GM18498 (cell line): ENCODE measurements around the gene RYR2.
"Not testable (repeated sequence)": the region's sequence is repeated elsewhere in the genome, so short reads cannot be mapped to it uniquely, and the experiment has no call there.

Experiments
- ATAC-seq: cut with Tn5 transposase; IDR thresholded peaks from one replicate; pipeline ENCODE4 v1.9.1; 2021; ENCODE audit warnings: mild to moderate bottlenecking, moderate library complexity; ENCODE audit not compliant: unreplicated experiment

Gene RYR2

DNA sequence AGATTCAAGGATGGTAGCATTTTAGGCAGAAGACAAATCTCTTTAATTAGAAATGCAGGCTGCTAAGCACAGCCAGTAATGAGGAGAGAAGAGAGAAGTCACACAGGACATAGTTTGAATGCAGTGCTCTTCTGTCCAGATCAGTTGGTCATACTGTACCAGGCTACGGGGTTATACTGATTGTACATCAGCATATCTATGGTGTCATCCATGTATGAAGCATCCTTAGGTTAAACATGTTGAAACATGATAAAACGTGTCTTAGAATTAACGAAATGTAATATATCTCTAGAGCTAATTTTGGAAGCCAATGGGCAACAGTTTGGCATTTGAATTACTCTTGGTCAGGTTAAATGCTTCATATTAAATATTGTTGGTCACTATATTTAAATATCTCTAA lies 199.1 kb downstream of the RYR2 start:
- no peak for ATAC-seq

DNA sequence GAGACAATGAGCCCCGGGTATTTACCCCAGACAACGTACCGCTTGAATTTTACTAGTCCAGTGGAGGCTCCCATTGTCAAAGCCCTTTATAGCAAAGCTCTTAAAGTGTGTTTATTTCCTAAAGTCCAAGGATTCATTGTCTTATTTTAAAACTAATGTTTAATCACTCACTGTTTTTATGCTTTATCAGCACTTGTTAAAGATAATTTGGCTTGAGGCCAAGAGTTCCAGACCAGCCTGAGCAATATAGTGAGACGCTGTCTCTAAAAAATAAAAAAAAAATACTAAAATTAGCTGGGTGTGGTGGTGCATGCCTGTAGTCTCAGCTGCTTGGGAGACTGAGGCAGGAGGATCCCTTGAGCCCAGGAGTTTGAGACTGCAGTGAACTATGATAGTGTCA lies 202.8 kb downstream of the RYR2 start:
- ATAC-seq, result no peak

DNA sequence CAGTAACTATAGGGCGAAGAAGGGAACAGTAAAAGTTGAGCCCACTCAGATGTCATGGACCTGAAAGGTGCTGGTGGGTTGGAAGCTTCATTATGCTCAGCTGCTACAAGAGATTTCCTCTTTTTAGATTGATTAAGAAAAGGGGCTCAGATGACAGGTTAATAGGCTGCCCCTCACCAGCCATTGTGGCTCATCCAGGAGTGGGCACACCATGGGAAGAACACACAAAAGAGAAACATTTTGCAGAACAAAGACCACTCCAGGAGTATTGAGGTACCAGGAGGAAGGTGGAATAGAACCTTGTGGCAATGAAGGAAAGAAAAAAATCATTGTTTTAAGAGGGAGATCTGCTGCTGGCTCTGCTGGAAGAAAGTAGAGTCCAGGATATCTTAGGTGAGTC lies 205.5 kb downstream of the RYR2 start:
- no peak for ATAC-seq

DNA sequence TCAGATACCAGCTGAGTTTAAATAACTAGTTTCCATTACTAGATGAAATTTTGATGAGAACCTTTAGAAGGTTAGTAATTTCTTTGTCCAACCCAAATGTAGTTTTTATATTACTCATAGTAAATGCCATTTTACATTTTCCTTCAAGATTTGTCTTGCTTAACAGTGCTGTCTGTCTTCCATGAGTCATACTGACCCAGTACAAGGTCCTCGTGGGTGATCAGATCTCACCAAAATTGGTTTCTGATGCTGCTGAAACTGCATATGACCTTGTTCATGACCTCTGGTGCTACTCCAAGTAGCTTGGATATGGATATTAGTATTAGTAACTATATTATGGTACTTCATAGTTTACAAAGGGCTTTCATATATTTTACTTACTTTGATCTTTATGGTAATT lies 207.1 kb downstream of the RYR2 start:
- ATAC-seq, result no peak

DNA sequence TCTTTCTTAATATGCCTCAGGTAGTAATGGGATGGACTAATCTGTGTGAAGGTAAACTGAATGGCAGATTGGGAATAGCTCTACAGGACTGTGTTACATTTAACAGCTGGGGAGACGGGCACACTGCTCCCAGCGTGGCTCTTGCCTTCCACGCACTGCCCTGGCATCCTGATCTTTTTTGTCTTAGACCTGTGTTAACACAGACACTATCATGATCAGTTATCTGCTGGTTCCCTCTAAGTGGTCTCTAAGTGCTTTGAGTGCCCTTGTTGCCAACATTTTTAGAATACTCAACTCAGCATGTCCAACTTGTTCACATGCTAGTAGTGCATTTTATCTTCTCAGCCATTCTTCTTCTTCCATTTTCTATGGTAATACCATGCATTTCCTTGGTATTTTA lies 208.1 kb downstream of the RYR2 start:
- no peak for ATAC-seq

DNA sequence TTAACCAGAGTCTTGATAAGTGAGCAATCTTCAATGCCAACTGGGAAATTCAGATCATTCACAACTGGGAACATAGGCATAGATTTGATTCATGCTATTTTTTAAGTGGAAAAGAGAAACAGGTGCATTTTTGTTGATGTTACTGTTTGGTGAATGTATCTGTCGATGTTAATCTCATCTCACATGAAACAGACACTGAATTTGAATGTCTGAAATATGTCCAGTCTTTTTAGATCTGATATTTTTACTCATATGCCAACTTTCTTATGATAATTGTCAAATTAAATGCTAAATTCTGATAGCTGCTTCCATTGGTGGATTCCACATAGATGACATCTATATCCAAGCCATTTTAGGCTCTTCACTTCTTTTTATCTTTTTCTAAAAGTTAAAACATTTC lies 213.1 kb downstream of the RYR2 start:
- ATAC-seq, result no peak

DNA sequence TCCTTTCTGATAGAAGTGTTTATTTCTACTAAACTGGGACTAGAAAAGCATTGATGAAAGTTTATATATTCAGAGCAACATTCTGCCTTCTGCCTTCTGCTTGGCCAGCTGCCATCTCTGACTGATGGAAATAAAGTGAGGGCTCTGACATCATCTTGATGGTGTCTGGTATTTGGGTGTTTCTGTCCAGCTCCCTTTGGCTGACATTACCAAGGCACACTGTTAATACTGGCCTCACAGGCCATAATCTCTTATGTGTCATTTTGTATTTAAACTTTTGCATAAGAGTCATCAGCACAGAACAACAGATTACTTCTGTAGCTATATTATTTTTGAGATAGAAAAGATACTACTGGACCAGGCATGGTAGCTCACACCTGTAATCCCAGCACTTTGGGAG lies 216.9 kb downstream of the RYR2 start:
- no peak for ATAC-seq

DNA sequence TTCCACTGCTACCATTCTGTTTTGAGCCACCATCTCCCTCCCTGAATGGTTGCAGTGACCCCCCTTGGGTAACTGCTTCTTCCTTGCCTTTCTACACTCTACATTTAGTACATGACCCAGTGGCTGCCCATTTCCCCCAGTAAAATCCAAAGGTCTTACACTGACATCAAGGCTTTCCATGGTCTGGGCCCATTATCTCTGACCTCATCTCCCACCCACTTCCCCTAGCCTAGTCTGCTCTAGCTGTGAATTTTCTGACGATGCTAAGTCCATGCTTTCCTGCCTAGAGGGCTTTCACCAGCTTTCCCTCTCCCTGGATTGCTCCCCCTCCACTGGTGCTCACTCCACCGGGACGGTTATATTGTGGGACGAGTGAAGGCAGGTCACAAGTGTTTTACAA lies 219.2 kb downstream of the RYR2 start:
- no peak for ATAC-seq

DNA sequence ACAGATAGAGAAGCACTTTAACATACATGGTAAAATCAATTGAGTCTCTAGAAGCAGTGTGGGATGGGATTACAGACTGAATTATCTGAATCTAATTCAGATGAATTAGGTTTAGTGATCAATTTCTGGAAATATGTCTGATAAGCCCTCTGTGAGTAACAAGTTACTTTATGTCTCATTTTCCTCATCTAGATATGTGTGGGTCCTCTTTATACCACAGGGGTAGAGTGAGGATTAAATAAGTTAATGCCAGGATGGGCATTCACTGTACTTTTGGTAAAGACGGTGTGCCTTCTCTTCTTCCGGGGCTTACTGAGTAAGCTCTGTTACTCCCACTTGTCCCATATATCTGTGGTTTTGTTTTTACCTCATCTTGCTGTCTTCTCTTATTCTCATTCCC lies 225.8 kb downstream of the RYR2 start:
- ATAC-seq, result no peak

DNA sequence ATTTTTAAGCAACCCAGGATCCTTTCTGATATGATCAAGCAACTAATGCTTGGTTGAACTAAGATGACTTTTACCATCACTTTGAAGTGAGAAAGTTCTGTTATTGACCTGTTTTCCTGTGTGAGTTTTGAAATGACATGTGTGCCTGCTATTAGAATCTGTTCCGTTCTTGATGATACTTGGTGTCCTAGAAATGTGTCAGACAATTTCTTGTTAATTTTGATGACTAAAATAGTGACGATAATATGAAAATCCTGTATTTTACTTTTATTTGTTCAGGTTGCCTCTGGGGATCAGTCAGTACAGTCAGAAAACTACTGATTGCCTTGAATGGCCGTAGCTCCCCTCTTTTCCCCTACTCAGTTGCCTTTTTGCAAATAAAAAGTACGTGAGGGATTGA lies 228.0 kb downstream of the RYR2 start:
- ATAC-seq, result no peak

DNA sequence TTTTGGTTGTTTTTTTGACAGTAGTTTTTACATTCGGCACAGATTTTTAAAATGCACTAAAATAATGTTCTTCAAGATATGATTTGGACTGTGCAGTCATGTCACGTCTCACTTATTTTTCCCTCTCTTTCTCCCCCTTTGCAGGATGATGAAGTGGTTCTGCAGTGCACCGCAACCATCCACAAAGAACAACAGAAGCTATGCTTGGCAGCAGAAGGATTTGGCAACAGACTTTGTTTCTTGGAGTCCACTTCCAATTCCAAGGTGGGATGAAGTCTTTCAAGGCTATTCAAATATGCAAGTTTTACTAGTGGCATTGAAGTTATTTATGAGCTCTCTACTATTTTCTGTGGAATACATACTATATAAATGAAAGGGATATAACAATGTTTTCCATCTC lies 228.4 kb downstream of the RYR2 start:
- no peak for ATAC-seq

DNA sequence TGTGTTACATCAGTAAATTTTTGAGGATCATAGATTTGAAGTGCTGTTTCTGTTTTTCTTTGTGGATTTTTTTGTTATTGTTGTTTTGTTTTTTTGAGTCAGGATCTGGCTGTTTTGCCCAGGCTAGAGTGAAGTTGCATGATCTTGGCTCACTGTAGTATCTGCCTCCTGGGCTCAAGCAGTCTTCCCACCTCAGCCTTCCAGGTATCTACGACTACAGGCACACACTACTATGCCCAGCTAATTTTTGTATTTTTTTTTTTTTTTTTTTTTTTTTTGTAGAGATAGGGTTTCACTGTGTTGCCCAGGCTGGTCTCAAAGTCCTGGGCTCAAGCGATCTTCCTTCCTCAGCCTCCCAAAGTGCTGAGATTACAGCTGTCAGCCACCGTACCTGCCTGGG lies 236.0 kb downstream of the RYR2 start:
- ATAC-seq, result not testable (repeated sequence)

DNA sequence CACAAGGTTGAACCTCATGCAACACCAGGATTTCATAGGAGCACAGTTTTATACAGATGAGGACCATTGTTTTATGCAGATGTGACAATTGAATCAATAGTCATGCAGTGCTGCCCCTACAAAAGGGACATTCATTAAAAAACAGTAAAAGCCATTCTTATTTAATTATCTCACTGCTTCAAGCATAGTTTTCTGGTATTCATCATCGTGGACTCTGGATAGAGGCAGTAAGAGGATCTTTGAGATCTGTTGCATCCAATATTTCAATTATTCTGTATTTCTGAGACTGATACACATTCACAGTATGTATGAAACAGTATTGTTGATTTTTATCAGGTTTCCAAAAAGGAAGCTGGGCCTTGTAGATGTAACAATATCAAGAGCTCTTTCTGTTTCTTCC lies 237.6 kb downstream of the RYR2 start:
- ATAC-seq, result no peak

DNA sequence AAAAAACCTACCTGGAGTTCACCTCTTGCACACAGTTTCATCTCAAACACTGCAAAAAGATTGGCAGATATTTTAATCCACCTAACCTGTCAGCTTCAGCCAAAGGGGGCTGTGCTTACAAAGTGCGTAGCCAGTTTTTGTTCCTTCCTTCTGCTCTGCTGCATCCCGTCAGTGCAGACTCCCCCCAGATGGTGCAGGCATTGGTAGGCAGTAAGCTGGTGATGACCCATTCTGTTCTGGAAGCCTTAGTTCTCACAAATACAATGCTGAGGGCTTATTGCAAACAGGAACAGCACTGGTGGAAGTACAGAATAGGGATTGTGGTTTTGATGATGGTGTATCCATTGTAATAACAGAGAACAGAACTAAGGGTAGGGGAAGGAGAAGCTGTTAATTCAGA lies 239.5 kb downstream of the RYR2 start:
- no peak for ATAC-seq

DNA sequence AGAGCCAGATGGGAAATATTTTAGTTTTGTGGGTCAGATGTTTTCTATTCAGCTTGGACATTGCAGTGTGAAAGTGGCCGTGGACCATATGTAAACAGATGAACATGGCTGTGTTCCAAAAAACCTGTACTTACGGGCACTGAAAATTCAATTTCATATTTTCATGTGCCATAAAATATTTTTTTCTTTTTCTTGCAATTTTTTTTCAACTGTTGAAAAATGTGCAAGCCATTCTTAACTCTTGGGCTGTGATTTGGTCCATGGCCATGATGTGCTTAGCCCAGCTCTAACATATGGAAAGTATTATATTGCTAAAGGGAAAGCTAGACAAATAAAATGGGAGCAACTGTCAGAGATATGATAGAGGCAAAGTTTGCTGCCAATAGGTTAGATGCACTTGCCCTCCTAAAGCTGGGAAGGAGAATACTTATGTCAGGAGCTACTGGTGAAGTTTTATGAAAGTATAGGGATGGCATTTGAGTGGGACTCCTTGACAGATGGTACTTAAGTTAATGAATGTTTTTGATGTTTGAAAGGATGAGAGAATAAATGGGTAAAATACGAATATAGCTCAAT lies 240.3 kb downstream of the RYR2 start:
- no peak for ATAC-seq

DNA sequence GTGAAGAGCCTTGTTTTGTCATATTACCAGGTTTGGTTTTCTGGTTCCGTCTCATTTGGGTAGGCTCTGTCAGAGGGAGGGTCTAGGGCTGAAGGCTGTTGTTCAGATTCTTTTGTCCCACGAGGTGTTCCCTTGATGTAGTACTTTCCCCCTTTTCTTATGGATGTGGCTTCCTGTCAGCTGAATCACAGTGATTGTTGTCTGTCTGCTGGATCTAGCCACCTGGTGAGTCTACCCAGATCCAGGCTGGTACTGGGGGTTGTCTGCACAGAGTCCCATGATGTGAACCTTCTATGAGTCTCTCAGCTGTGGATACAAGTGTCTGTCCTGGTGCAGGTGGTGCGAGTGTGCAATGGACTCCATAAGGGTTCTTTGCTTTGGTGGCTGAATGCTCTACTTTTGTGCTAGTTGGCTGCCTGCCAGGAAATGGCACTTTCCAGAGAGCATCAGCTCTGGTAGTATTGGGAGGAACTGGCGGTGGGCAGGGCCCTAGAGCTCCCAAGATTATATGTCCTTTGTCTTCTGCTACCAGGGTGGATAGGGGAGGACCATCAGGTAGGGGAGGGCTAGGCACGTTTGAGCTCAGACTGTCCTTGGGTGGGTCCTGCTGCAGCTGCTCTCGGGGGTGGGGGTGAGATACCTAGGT lies 246.0 kb downstream of the RYR2 start:
- ATAC-seq, result no peak

DNA sequence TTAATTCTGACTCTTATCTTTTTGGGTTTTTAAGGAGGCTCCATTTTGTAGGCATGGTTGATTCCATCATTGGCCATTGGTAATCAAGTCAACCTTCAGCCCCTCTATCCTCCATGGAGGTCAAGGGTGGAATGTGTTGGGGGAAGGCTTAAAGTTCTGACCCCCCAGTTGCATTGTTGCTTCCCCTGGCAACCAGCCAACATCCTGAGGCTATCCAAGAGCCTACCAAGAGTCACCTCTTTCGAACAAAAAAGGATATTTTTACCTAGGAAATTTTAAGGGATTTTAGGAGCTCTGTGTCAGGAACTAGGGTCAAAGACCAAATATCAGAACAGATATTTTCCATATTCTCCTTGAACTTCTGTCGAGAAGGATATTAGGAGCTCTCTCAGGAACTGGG lies 251.8 kb downstream of the RYR2 start:
- ATAC-seq, result no peak

DNA sequence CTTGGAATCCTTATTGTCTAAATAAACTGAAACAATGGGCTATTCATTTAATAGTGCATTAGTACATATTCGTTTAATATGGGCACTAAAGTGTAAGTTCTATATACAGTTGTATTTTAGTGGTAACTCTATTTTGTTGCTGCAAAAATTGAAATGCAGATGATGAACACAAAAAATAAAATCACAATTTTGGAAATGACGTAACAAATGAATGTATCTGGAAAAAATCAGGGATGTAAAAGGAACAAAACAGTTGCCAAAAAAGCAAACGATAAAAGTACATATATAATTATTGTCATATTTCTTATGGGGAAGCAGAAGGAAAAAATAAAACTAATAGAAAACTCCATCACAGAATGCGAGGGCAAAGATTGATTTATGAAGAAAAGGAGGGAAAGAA lies 254.9 kb downstream of the RYR2 start:
- no peak for ATAC-seq

DNA sequence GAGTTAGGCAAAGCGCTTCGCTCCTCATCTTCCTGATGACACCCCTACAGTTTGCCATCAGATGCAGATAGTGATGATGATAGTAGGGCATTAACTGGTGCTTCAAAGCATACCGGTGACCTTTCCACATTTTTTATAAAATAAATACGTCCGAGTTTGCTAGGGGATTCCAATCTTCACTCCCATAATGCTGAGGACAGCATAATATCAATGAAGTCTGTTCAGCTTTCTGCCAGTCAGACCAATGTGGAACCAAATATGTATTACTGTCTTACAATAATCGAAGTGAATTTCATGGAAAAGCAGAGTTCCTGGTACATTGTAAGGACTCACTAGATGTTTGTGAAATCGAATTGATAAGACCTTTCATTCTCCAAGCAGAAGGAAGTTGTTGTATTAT lies 258.7 kb downstream of the RYR2 start:
- no peak for ATAC-seq

DNA sequence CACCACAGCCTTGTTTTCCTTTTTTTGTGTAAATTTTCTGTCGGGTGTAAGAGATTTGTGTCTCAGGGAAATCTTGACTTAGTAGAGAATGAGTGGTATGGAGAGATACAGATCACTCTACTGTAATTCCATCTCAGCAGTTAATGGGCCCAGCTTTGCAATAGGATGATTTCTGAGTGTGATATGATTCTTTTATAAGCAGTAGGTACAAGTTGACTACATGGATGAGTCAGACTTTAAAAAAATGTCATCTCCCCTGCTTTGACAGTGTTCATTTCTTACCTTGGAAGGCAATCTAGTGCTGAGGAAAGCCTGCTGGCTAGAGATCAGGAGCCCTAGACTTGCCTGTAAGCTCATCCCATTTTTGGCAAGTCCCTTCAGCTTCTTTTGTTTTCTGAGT lies 261.9 kb downstream of the RYR2 start:
- ATAC-seq, result no peak

DNA sequence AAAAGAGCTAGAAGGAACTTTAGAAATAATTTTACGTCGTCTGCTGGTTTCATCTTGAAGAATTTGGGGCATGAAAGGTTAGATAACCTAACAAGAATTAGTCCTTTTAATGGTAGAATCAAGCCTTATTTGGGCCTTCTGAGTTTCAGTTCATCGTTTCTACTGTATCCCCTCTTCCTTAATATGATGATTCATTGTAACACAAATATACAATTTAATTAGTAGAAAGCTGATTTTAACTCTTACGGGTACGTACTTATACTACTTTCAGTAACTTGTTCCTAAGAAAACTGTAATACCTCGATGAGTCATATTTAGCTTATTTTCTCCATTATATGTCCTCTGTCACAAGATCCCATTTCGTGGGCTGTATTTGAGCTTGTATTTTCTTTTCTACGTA lies 264.7 kb downstream of the RYR2 start:
- no peak for ATAC-seq

DNA sequence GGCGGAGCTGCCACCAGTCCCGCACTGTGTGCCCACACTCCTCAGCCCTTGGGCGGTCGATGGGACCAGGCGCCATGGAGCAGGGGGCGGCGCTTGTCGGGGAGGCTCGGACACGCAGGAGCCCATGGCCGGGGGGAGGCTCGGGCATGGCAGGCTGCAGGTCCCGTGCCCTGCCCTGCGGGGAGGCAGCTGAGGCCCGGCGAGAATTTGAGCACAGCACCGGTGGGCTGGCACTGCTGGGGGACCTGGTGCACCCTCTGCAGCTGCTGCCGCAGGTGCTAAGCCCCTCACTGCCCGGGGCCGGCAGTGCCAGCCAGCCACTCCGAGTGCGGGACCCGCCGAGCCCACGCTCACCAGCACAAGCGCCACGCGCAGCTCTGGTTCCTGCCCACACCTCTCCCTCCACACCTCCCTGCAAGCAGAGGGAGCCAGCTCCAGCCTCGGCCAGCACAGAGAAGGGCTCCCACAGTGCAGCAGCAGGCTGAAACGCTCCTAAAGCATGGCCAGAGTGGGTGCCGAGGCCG lies 267.7 kb downstream of the RYR2 start:
- no peak for ATAC-seq

DNA sequence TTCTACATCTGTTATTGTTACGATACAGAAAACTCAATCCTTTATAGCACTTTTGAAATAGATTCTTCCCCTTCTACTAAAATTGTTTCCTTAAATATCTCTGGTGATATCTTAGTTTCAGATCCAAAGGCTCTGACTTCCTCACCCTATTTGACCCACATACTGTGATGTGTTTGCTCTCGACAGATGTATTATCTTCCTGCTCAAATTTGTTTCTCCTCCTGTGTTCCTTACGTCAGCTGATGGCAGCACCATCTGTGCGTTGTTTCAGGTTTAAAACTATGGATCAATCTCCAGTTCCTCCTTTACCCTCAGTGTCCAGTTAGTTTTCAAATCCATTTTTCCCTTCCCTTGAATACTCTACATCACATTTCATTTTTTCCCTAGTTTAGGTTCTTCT lies 274.4 kb downstream of the RYR2 start:
- ATAC-seq, result no peak
